Activated CD8-positive, alpha-beta T cell treated with anti-CD3 and anti-CD28 coated beads, Interleukin-2, amount 10 ng/mL, durations not matched to agents 7 days and 5 days (primary cell): Measurements from ENCODE around the gene TBC1D16. TPM values are rescaled to one million over a fixed set of nuclear protein-coding genes. Genes with fewer than 3 reads are reported as not detected.

Source experiments
- ATAC-seq: fragments of 150-1000 bp; cut with Tn5 transposase; one replicate; pipeline ENCODE4 v1.10.0; 2021; ENCODE audit warnings: moderate library complexity
- CTCF ChIA-PET: fragments of 350-600 bp; sonication (Branson Sonifier 250); formaldehyde crosslinking; loops from one replicate; lab custom pipeline; 2021; ENCODE audit warnings: antibody characterized with exemption; lab: Charles Lee
- POLR2A ChIA-PET: fragments of 350-600 bp; sonication (Branson Sonifier 250); formaldehyde crosslinking; loops from one replicate; lab custom pipeline; 2021; ENCODE audit warnings: antibody characterized with exemption; lab: Charles Lee
- DNase-seq: peaks from one replicate; pipeline ENCODE4 v3.0.0-alpha.2; 2020
- H3K27ac Mint-ChIP-seq: one replicate; pipeline ENCODE4 v1.8.0; 2021; ENCODE audit warnings: mild to moderate bottlenecking, mixed read lengths
- H3K27me3 Mint-ChIP-seq: one replicate; pipeline ENCODE4 v1.8.0; 2021; ENCODE audit warnings: low read depth, mixed read lengths
- H3K36me3 Mint-ChIP-seq: one replicate; pipeline ENCODE4 v1.8.0; 2021; ENCODE audit warnings: low read depth, mixed read lengths
- H3K4me1 Mint-ChIP-seq: one replicate; pipeline ENCODE4 v1.8.0; 2021; ENCODE audit warnings: low read depth, mixed read lengths
- H3K4me3 Mint-ChIP-seq: one replicate; pipeline ENCODE4 v1.8.0; 2021; ENCODE audit warnings: mild to moderate bottlenecking, mixed read lengths
- H3K9me3 Mint-ChIP-seq: one replicate; pipeline ENCODE4 v1.8.0; 2022; ENCODE audit warnings: mixed read lengths; ENCODE audit not compliant: insufficient read depth
- total RNA-seq, 2 experiments: library from RNA; stranded (reverse); gene quantifications; one replicate each; pipeline ENCODE4 v1.2.3, GENCODE V29; 2021

Gene TBC1D16
- total RNA-seq, 2 experiments from 2014 or later: 1.3 to 2.1 TPM

DNA sequence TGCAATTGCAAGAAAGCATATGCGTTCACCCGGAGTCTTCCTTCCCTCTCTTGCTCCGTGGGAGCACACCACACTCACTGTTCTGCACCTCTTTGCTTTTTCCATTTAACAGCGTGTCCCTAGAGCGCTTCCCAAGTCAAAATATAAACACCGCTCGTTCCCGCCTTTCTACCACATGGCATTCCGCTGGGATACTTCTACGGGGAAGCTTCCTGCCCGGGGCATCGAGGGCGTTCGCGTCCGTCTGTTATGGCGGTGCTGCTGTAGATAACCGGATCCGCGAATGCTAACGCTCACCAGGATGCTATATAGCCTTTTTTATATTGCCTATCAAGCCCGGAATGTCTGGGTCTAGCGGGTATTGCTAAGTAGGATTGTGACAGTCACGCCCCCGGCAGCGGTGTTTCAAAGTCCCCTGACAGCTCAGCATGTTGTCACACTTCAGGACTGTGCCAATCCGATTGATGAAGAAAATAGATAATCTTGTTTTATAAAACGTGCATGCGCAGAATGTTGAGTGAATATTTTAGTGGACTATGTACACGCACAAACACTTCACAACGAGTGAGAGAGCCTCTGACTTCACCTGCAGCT lies 31.8 kb upstream of the TBC1D16 start:
- POLR2A ChIA-PET: no interaction called here
- Mint-ChIP-seq H3K4me3 (no peak overlapping the region), H3K9me3 (no peaks in the 10 kb centered on the region), H3K27ac (no peak overlapping the region), H3K36me3 (no peaks in the 10 kb centered on the region), H3K4me1 (peaks cover 7% of the 10 kb centered on the region), H3K27me3 (no peaks in the 10 kb centered on the region)
- ATAC-seq (no peak), DNase-seq (no peak)
- CTCF ChIA-PET: no interaction called here

DNA sequence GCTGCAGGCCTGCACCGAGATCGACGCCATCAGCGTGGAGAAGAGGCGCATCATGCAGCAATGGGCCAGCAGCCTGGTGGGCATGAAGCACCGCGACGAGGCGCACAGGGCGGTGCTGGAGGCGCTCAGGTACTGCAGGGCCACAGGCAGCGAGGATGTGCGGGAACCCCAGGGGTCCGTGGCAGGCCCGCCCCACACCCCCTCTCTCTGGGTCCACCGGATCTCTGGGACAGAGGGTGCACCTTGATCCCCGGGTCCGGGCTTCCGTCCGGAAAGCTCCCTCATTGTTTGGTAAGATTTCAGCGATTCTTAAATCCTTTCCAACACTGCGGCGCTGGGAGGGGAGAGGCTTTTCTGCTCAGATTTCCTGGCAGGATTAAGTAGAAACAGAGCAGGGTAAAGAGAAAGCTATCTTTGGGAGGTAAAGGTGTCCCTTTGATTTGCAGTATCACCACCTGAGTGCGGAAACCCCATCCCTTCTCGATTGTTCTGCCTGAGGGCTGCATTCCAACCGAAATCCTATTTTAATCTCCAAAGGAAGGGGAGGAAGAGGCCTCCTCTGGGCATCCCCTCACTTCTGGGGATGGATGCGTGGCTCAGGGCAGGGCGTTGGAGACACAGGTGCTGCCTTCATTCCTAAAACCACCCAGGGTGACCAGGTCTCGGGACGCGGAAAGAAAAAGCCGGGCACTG lies 30.0 kb upstream of the TBC1D16 start:
- H3K36me3 Mint-ChIP-seq: no peaks in the 10 kb centered on the region
- H3K4me1 Mint-ChIP-seq: no peaks in the 10 kb centered on the region
- CTCF ChIA-PET: no interaction called here
- ATAC-seq (no peak), DNase-seq (no peak)
- POLR2A ChIA-PET: no interaction called here
- no peak overlapping the region for H3K4me3 Mint-ChIP-seq
- H3K27ac Mint-ChIP-seq: no peak overlapping the region
- H3K27me3 Mint-ChIP-seq: no peaks in the 10 kb centered on the region
- no peaks in the 10 kb centered on the region for H3K9me3 Mint-ChIP-seq

DNA sequence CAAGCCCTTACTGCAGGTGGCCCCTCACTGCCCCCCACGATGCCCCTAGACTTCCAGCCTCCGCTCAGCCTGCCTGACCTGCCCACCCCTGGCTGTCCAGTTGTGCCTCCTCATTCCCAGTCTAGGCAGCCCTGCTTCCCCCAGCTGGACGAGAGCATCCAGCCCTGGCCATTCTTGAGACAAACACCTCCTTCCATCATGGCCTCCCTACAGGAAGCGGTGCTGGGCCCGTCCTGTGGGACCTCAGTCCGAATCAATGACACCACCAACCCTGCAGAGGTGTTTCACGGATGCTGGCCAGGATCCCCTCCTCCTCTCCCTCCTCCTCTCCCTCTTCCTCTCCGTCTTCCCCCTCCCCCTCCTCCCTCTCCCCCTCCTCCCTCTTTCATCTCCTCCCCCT lies 29.0 kb upstream of the TBC1D16 start:
- CTCF ChIA-PET: no interaction called here
- no peaks in the 10 kb centered on the region for H3K27me3 Mint-ChIP-seq
- H3K27ac Mint-ChIP-seq: no peak overlapping the region
- H3K9me3 Mint-ChIP-seq: no peaks in the 10 kb centered on the region
- ATAC-seq: no peak
- POLR2A ChIA-PET: no interaction called here
- DNase-seq: no peak
- no peaks in the 10 kb centered on the region for H3K36me3 Mint-ChIP-seq
- H3K4me3 Mint-ChIP-seq: no peak overlapping the region
- H3K4me1 Mint-ChIP-seq: no peaks in the 10 kb centered on the region

GRCh38 chr17:80063830-80064585 lies 28.3 kb upstream of the TBC1D16 start:
- H3K27me3 Mint-ChIP-seq: no peaks in the 10 kb centered on the region
- no peak for DNase-seq
- no peaks in the 10 kb centered on the region for H3K9me3 Mint-ChIP-seq
- POLR2A ChIA-PET: no interaction called here
- no peak overlapping the region for H3K27ac Mint-ChIP-seq
- H3K4me3 Mint-ChIP-seq: no peak overlapping the region
- CTCF ChIA-PET: no interaction called here
- H3K36me3 Mint-ChIP-seq: no peaks in the 10 kb centered on the region
- ATAC-seq: no peak
- H3K4me1 Mint-ChIP-seq: no peaks in the 10 kb centered on the region

- CTCF ChIA-PET: no interaction called here
- no peak for DNase-seq
- no peak for ATAC-seq
- no peaks in the 10 kb centered on the region for H3K36me3 Mint-ChIP-seq
- H3K27me3 Mint-ChIP-seq: no peaks in the 10 kb centered on the region
- no peak overlapping the region for H3K4me3 Mint-ChIP-seq
- POLR2A ChIA-PET: no interaction called here
- no peak overlapping the region for H3K27ac Mint-ChIP-seq
- H3K9me3 Mint-ChIP-seq: no peaks in the 10 kb centered on the region
- H3K4me1 Mint-ChIP-seq: no peaks in the 10 kb centered on the region
Measured at GRCh38 chr17:80061421-80061820, 25.7 kb upstream of the TBC1D16 start.

- Mint-ChIP-seq H3K36me3 (no peaks in the 10 kb centered on the region), H3K4me1 (no peaks in the 10 kb centered on the region), H3K9me3 (no peaks in the 10 kb centered on the region), H3K27me3 (no peaks in the 10 kb centered on the region), H3K27ac (no peak overlapping the region), H3K4me3 (no peak overlapping the region)
- DNase-seq (no peak), ATAC-seq (no peak)
- ChIA-PET CTCF (interaction anchor here (1.1 kb wide), 1 partner anchor 41 kb away, joined by 3 read pairs; the partner anchor contains the start of gene GAA), POLR2A (no interaction called here)
Measured at GRCh38 chr17:80060644-80061043, 25.0 kb upstream of the TBC1D16 start.

- ATAC-seq: no peak
- no peak overlapping the region for H3K27ac Mint-ChIP-seq
- no peaks in the 10 kb centered on the region for H3K4me1 Mint-ChIP-seq
- H3K27me3 Mint-ChIP-seq: no peaks in the 10 kb centered on the region
- POLR2A ChIA-PET: no interaction called here
- H3K9me3 Mint-ChIP-seq: no peaks in the 10 kb centered on the region
- no peaks in the 10 kb centered on the region for H3K36me3 Mint-ChIP-seq
- DNase-seq: no peak
- H3K4me3 Mint-ChIP-seq: no peak overlapping the region
- CTCF ChIA-PET: no interaction called here
Measured at GRCh38 chr17:80058311-80058955, 22.8 kb upstream of the TBC1D16 start.

DNA sequence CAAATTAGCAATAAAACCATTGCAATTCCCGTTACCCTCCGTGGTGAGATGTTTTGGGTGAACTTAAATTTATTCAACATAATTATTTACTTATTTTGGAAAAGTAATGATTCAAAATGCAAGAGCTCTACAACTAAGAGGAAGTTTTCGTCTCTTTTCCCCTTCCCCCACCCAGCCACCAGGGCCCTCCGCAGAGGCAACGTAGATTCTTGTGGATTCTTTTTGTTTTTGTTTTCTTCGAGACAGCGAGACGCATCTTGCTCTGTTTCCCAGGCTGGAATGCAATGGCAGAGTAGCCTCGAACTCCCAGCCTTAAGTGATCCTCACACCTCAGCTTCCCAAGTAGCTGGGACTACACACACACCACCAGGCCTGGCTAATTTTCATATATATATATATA lies 19.9 kb upstream of the TBC1D16 start:
- no peaks in the 10 kb centered on the region for H3K9me3 Mint-ChIP-seq
- ChIA-PET CTCF (interaction anchor here (0.8 kb wide), 1 partner anchor 50 kb away, joined by 4 read pairs; no protein-coding TSS in a partner anchor), POLR2A (no interaction called here)
- no peak overlapping the region for H3K27ac Mint-ChIP-seq
- H3K27me3 Mint-ChIP-seq: no peaks in the 10 kb centered on the region
- H3K4me3 Mint-ChIP-seq: no peak overlapping the region
- no peak for ATAC-seq
- H3K4me1 Mint-ChIP-seq: no peaks in the 10 kb centered on the region
- DNase-seq: no peak
- H3K36me3 Mint-ChIP-seq: no peaks in the 10 kb centered on the region

- no peak for DNase-seq
- CTCF ChIA-PET: no interaction called here
- no peaks in the 10 kb centered on the region for H3K4me1 Mint-ChIP-seq
Measured at GRCh38 chr17:80053102-80053501, 17.4 kb upstream of the TBC1D16 start.

GRCh38 chr17:80051681-80052080 lies 16.0 kb upstream of the TBC1D16 start:
- CTCF ChIA-PET: no interaction called here
- POLR2A ChIA-PET: no interaction called here

More at GRCh38 chr17:80053102-80053501, 17.4 kb upstream of the TBC1D16 start:
- Mint-ChIP-seq H3K27ac (no peak overlapping the region), H3K27me3 (no peaks in the 10 kb centered on the region), H3K4me3 (no peak overlapping the region), H3K9me3 (no peaks in the 10 kb centered on the region), H3K36me3 (no peaks in the 10 kb centered on the region)
- POLR2A ChIA-PET: no interaction called here
- ATAC-seq: no peak

DNA sequence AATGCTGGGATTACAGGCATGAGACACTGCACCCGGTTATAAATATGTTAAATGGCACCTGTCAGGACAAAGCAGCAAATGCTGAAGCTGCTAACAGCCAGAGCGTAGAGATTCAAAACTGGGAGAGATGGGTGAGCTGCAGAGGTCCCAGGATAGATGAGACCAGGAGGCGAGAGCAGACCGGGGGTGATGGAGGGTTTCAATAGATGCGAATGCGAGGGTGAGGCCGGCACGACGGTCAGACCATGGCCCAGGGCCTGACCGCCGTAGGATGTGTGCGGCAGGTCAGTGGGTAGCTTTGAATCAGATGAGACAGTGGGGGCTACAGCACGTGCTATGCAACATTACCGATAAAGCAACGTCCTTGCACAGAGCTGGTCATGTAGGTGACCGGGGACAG lies 15.0 kb upstream of the TBC1D16 start:
- Mint-ChIP-seq H3K9me3 (no peaks in the 10 kb centered on the region), H3K36me3 (no peaks in the 10 kb centered on the region), H3K4me1 (no peaks in the 10 kb centered on the region), H3K4me3 (no peak overlapping the region), H3K27ac (no peak overlapping the region), H3K27me3 (no peaks in the 10 kb centered on the region)
- CTCF ChIA-PET: no interaction called here
- POLR2A ChIA-PET: no interaction called here
- ATAC-seq (no peak), DNase-seq (no peak)

More at GRCh38 chr17:80051681-80052080, 16.0 kb upstream of the TBC1D16 start:
- Mint-ChIP-seq H3K27ac (no peak overlapping the region), H3K4me1 (no peaks in the 10 kb centered on the region), H3K27me3 (no peaks in the 10 kb centered on the region), H3K9me3 (no peaks in the 10 kb centered on the region), H3K4me3 (no peak overlapping the region), H3K36me3 (no peaks in the 10 kb centered on the region)
- DNase-seq (no peak), ATAC-seq (no peak)

DNA sequence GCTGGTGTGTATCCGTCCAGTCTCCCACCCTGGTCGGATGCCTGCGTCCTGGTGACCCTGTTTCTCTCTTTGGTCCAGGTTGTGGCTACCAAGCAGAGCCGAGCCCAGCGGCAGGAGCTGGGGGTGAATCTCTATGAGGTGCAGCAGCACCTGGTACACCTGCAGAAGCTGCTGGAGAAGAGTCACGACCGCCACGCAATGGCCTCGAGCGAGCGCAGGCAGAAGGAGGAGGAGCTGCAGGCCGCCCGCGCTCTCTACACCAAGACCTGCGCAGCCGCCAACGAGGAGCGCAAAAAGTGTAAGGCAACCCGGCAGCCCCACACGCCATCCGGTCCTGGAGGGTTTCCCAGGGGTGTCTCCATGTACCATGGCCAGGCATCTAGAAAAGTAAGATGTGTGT lies 14.3 kb upstream of the TBC1D16 start:
- ATAC-seq (no peak), DNase-seq (no peak)
- POLR2A ChIA-PET: no interaction called here
- Mint-ChIP-seq H3K36me3 (no peaks in the 10 kb centered on the region), H3K27me3 (no peaks in the 10 kb centered on the region), H3K4me1 (no peaks in the 10 kb centered on the region), H3K9me3 (no peaks in the 10 kb centered on the region), H3K27ac (no peak overlapping the region), H3K4me3 (no peak overlapping the region)
- CTCF ChIA-PET: interaction anchor here (1.6 kb wide), 1 partner anchor 42 kb away, joined by 6 read pairs; no protein-coding TSS in a partner anchor
